ENCODE measurements around the gene RCL1.

DNA sequence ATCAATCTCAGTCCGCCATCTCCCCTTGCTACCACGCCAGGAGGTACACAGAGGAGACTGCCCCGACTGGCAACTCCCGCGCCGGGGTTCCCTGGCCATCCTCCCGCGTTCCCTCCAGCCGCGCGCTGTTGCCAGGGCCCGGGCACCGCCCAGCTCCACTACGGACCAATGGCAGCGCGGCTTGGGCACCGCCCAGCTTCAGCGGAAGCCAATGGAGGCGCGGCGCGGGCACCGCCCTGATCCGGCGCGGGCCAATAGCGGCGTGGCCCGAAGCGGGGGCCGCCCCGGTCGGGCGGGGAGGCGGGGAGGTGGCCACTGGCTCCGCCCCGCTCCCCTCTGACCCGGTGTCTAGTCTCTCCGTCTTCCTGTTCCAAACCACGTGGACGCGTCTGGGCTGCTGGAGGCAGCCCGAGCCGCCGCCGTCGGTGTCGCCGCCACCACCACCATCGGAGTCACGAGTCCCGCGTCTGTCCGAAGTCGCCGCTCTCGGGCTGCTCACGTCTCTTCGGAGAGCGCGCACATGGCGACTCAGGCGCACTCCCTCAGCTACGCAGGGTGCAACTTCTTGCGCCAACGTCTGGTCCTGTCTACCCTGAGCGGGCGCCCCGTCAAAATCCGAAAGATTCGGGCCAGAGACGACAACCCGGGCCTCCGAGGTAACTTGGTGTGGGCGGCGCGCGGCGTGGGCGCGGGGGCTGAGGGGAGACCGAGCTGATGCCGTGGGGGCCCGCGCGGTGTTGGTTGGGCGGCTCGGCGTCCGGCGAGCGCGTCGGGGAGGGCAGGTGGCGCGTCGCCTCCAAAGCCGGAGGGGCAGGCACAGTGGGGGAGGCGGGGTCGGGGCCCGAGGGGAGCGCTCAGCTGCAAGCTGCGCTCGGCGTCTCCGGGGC is at the start of gene RCL1:
- TF ChIP-seq, protein P1, sequence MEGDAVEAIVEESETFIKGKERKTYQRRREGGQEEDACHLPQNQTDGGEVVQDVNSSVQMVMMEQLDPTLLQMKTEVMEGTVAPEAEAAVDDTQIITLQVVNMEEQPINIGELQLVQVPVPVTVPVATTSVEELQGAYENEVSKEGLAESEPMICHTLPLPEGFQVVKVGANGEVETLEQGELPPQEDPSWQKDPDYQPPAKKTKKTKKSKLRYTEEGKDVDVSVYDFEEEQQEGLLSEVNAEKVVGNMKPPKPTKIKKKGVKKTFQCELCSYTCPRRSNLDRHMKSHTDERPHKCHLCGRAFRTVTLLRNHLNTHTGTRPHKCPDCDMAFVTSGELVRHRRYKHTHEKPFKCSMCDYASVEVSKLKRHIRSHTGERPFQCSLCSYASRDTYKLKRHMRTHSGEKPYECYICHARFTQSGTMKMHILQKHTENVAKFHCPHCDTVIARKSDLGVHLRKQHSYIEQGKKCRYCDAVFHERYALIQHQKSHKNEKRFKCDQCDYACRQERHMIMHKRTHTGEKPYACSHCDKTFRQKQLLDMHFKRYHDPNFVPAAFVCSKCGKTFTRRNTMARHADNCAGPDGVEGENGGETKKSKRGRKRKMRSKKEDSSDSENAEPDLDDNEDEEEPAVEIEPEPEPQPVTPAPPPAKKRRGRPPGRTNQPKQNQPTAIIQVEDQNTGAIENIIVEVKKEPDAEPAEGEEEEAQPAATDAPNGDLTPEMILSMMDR (IDR thresholded peaks at IDR 0.05; ENCODE audit: borderline replicate concordance, extremely low read depth, low read length, poor library complexity, severe bottlenecking), result no peak
- TF ChIP-seq EZH2 (IDR thresholded peaks at IDR 0.05; ENCODE audit: borderline replicate concordance, low read depth, low read length, severe bottlenecking), result no peak

All from DND-41 (cell line).